MV-4-11 (cell line): ENCODE results near the gene ZNF786.
"Not testable (repeated sequence)": the region's sequence is repeated elsewhere in the genome, so short reads cannot be mapped to it uniquely, and the experiment has no call there.

Experiments used
- DNase-seq: peaks from one replicate; lab custom pipeline; 2025; lab: John Stamatoyannopoulos, UW

The ZNF786 gene, protein sequence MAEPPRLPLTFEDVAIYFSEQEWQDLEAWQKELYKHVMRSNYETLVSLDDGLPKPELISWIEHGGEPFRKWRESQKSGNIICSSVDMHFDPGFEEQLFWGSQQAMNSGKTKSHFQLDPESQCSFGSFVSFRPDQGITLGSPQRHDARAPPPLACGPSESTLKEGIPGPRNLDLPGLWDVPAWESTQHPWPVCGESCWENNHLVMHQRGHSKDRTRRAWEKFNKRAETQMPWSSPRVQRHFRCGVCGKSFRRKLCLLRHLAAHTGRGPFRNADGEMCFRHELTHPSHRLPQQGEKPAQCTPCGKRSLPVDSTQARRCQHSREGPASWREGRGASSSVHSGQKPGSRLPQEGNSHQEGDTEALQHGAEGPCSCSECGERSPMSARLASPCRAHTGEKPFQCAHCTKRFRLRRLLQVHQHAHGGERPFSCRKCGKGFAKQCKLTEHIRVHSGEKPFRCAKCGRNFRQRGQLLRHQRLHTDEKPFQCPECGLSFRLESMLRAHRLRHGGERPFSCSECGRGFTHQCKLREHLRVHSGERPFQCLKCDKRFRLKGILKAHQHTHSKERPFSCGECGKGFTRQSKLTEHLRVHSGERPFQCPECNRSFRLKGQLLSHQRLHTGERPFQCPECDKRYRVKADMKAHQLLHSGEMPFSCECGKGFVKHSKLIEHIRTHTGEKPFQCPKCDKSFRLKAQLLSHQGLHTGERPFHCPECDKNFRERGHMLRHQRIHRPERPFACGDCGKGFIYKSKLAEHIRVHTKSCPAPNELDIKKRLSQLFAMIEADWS

DNA sequence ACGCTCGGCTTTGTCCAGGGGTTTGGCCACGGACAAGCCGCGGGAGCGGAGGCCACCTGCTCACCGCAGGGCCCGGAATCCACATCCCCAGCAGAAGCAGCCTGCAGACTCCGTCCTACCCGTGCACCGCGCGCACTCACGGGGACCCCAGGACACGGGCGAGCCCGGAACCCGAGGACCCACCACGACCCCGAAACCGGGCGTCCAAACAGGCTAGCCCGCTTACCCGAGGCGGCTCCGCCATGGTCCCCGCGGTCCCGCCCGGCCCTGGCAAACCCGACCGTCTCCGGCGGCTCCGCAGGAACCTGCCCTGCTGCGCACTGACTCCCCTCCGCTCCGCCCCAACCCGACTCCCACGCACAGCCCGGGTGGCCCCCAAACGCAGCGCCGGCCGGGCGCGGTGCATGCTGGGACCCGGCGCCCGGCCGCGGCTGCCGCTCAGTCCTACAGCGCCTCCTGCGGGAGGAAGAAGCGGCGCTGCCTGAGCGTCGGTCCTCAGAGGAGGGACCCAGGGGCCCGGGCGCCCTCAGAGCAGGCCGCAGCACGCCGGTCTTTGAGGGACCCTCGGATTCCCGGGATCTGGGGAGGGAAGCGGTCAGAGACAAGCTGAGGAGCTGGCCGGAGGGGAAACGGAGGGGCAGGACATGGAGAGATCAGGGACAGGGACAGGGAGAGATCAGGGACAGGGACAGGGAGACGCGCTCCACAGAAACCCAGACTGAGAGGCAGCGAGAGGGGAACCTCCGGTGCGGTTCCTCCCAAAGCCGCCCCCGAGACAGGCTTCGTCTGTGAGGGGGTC is at the start of gene ZNF786:
Gene ZNF786, minus strand, starts transcription at position 322 of the 799 bp plus-strand sequence. Its CDS starts 78 bp downstream, at position 244.
- peak; percentile 82 for DNase-seq

DNA sequence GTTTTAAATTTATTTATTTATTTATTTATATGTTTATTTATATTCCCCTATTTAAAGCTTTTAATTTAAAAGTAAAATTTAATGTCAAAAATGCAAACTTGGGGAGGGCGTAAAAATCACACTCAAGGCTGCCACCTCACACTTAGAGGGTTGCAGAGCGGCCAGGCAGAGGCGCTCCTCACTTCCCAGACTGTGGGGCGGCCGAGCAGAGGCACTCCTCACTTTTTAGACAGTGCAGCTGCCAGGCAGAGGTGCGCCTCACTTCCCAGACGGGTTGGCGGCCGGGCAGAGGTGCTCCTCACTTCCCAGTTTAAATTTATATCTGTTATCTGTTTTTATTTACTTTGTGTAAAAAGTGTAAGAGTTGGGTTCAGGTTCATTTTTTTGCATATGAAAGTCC is 45.6 kb upstream of the ZNF786 start:
- no peak for DNase-seq

DNA sequence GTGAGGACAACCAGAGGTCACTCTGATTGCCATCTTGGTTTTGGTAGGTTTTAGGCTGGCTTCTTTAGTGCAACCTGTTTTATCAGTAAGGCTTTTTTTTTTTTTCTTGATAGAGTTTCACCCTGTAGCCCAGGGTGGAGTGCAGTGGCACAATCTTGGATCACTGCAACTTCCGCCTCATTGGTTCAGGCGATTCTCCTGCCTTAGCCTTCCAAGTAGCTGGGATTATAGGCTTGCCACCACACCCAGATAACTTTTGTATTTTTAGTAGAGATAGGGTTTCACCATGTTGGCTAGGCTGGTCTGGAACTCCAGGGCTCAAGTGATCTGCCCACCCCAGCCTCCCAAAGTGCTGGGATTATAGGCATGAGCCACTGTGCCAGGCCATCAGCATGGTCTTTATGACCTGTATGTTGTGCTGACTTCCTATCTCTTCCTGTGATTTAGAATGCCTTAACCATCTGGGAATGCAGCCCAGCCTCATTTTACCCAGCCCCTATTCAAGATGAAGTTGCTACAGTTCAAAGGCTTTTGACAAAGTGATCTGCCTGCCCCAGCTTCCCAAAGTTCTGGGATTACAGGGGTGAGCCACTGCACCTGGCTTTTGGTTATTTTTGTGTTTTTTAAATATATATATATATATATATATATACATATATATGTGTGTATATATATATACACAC is 42.7 kb upstream of the ZNF786 start:
- no peak for DNase-seq

DNA sequence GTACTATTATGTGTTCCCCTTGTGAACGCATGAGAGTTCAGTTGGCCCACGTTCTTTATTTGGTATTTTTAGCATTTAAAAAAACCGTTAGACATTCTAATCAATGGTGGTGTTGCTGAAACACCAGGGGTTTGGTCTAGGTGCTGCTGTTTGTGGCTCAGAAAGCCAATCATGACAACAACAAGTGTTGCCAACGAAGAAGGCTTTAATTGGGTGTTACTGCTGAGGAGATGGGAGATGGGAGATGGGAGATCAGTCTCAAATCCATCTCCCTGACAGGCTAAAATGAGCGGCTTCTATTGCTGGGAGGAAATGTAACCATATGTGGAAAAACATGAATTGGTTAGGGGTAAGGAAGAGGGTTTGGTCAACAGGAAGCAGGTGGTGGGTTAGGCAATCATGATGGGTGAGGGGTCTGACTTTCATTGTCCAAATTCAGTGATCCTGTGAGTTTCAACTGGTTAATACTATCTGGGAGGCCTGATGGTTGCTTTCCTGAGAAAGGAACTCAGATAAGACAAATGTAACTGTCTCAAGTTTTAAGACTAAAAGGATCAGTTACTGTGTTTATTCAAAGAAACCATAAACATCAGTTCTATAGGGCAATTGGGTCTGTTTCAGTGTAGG is 40.2 kb upstream of the ZNF786 start:
- DNase-seq: peak; percentile 30

DNA sequence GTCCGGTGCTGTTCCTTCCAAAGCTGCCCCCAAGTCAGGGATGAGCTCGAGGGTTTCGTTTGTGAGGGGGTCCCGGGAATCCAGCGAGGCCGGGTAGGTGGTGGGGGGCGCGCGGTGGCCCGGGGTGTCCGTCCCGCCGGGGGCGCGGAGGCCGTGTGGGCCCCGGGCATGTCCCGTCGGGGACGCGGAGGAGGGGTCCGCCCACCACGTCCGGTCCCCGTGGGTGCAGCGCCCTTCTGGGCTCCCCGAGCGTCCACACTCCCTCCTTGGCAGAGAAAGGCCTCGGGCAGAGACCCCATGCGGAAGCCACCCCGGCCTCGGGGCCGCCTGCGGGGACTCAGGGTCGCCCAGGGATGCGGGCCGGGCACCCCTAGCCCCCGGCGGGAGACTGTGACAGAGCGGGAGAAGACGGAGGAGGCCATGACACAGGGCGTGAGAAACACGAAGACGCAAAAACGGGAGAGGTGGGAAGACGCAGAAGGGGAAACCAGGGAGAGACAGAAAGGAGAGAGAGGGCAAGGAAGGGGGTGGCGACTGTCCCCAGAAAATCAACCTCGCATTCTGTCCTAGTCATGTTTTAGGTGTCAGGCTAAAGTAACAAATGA is 36.2 kb upstream of the ZNF786 start:
- DNase-seq: peak; percentile 44

DNA sequence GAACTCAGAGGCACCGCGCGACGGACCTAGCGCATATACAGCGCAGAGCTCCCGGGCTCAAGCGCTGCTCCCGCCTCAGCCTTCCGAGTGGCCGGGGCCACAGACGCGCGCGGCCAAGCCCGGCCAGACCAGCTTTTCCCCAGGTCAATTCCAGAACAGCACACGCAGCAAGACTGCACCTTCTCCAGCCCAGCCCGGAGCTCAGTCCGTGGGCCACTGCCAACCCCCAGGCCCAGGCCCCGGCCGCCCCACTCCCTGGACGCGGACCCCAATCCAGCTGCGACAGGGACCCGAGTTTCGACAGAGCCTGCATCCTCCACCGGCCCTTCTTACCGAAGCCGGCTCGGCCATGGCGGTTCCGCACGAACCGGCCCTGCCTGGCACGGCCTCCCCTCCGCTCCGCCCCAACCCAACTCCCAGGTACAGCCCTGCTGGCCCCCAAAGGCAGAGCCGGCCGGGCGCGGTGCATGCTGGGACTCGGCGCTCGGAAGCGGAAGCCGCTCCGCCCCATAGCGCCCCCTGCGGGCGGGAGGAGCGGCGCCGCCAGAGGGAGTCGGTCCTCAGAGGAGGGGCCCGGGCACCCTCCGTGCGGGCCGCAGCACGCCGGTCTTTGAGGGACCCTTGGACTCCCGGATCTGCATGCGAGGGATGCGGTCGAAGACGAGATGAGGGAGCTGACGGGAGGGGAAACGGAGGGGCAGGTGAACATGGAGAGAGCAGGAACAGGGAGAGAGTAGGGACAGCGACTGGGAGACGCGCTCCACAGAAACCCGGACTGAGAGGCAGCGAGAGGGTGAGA is 35.5 kb upstream of the ZNF786 start, which contains the start of gene ZNF425:
Gene ZNF425, minus strand, starts transcription at position 462 of the 799 bp plus-strand sequence. Its CDS starts 111 bp downstream, at position 351.
- peak; percentile 84 for DNase-seq

DNA sequence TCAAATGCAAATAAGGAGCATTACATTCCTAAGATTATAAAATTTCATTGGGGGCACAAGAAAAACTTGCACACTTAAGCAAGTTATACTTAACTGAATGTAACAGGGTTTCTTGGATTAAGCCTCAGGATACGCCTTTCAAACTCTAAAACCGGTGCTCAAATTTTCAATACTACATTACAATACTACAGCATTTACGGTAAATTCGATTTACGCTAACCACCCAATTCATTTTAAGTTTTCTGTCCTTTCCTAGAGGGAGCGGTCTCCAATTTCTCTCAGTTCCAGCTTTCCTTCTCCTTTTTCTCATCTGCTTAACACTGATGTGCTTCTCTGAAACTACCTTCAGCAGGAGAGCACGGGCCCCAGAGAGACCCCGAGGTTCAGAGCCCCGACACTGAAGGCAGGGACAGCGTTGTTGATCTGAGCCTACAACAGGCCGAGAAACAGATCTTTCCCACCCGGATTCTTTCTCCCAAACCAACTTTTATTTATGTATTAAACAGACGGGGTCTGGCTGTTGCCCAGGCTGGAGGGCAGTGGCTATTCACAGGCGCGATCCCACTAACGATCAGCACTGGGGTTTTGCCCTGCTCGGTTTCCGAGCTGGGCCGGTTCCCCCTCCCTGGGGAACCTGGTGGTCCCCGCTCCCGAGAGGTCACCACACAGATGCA is 34.8 kb upstream of the ZNF786 start:
- DNase-seq: peak; percentile 8

DNA sequence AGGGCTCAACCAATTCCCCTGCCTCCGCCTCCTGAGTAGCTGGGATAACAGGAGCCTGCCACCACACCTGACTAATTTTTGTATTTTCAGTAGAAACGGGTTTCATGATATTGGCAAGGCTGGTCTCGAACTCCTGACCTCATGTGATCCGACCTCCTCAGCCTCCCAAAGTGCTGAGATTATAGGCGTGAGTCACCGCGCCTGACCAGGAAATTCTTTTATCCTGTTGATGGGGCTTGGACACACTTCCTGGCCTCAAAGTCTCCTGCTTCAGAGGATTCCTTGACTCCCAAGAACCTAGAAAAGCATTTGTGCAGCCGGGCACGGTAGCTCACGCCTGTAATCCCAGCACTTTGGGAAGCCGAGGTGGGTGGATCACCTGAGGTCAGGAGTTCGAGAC is 19.5 kb upstream of the ZNF786 start:
- DNase-seq: no peak

DNA sequence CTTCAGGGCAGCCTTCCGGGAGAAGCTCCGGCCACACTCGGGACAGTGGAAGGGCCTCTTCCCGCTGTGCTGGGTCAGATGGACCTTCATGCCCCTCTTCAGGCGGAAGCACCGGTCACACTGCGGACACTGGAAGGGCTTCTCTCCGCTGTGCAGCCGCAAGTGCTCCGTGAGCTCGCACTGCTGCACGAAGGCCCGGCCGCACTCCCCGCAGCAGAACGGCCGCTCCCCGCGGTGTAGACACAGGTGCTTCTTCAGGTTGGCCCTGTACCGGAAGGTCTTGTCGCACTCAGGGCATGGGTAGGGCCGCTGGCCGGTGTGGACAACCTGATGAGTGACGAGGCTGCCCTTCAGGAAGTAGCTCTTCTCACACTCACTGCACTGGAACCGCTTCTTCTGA is 14.2 kb upstream of the ZNF786 start:
- DNase-seq: no peak

DNA sequence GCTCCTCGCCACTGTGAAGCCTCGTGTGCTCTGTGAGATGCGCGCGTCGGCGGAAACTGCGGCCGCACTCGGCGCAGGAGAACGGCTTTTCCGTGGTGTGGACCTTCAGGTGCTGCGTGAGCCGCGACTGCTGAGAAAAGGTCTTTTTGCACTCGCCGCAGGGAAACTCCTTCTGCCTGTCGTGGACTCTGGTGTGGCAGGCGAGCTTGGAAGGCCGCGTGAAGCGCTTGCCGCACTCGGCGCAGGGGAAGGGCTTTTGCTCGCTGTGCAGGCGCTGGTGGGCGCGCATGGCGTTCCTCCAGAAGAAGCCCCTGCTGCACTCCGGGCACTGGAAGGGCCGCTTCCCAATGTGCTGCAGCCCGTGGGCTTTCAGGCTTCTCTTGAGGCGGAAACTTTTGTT is 13.7 kb upstream of the ZNF786 start:
- DNase-seq: no peak

DNA sequence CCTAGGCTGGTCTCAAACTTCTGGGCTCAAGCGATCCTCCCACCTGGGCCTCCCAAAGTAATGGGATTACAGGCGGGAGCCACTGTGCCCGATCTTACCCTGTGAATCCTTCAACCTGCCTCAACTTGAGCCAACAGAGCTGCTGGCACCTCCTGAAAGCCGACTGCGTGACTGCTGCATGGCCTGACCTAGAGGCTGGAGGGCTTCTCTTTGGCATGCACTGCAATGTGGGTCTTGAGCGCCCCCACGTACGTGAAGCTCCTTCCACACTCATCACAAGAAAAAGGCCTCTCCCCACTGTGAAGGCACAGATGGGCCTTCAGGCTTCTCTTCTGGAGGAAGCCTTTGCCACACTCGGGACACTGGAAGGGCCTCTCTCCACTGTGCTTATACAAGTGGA is 12.9 kb upstream of the ZNF786 start:
- no peak for DNase-seq

DNA sequence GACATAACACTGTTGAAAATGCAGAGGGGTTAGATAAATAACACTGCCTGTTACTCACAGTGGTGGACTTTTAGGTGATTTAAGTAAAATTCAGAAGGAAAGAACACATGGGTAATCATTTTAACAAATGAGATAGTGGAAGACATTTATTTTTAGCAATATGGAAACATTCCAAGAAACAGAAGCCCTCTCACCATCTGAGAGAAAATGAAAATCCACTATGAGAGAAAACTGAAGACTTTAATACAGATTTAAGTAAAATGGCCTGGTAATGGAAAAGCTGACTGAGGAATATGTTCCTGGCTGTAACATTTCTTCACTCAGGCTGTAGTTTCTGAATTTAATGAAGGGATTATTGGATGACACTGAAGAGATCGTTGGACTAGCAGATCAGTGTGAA is 12.1 kb upstream of the ZNF786 start:
- DNase-seq: no peak

DNA sequence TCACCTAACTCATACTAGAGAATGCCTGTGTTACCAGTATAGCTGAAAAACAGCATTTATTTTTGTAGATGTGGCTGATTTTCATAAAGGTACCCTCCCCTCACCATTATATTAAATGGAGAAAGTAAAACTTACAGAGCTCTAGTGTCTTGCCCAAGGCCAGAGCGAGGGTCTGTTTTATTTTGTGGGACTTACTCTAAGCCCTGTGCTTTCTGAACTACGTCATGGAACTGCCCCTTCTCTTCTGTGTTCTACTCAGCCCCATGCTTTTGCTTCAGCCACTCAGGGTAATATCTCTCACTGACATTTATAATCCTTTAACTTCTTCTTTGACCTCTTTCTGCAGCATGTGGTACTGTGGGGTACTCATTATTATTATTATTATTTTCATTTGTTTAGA is 10.3 kb upstream of the ZNF786 start:
- DNase-seq: no peak

DNA sequence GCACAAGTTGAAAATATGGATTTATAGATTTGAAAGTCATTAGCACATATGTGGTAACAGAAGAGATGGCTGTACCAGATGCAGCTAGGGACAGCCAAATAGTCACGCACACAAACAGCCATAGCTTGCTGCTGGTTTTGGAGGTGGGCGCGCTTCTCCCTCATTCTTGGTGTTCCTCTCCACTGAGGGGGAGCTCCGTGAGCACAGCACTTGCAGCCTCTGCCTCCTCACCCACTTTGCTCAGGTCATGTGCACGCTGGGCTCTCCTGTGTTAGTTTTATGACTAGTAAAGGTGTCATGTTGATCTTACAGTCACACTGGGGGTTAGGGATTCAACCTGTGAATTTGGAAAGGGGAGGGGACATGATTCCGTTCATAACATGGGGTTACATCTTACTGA is 8.5 kb upstream of the ZNF786 start:
- DNase-seq: no peak

DNA sequence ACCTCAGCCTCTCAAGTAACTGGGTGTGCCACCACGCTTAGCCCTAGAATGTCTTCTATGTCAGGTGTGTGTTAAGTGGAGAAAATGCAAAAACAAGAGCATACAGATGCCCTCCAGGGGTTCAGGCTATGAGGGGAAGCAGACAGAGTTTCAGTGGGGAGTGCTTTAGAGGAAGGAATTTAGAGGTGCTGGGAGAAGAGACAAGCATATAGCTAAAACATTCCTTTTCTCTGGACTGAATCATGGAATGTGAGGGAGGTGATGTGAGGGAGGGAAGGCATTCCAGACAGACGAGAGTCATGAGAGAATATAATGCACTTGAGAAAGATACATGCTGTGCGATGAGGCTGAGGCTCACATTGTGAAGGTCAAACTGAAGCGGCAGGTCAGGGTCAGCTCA is 6.6 kb upstream of the ZNF786 start:
- no peak for DNase-seq

DNA sequence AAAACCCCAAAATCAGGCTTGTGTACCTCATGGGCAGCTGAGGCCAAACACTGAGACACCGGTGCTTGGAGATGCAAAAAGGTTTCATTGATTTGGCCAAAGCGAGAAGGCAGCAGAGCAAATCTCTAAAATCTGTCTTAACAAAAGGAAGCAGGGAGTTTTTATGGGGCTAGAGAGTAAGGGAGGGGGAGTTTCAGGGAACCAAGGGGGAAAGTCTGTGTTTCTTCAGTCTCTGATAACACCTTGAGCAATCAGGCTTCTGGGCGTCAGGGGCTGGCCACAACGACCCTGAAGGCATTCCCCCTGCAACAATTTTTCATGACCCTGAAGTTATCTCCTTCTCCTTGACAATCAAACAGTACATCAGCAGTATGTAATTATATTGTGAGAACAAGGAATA is 2.7 kb upstream of the ZNF786 start:
- no peak for DNase-seq

DNA sequence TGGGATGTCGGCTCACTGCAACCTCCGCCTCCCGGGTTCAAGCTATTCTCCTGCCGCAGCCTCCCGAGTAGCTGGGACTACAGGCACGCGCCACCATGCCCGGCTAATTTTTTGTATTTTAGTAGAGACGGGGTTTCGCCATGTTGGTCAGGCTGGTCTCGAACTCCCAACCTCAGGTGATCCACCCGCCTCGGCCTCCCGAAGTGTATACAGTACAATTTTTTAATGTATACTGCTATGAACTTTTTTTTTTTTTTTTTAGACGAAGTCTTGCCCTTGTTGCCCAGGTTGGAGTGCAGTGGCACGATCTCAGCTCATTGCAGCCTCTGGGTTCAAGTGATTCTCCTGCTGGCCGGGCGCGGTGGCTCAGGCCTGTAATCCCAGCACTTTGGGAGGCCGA is 1.7 kb upstream of the ZNF786 start:
- DNase-seq: not testable (repeated sequence)

DNA sequence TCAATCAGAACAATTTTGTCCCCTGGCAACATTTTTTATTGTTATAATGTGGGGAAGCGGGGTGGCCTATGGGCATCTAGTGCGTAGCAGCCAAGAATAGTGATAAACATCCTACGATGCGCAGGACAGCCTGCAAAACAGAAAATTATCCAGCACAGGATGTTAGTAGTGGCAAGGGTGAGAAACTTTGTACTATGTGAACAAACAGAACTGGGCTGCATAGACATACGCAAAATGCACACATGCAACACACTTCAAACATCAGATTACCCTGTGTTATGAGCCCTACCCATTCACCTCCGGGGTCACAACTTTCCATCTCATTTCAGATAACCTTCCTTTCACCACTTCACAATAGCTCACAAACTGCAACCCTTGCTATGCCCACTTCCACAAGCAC is 3.1 kb downstream of the ZNF786 start:
- DNase-seq: no peak

DNA sequence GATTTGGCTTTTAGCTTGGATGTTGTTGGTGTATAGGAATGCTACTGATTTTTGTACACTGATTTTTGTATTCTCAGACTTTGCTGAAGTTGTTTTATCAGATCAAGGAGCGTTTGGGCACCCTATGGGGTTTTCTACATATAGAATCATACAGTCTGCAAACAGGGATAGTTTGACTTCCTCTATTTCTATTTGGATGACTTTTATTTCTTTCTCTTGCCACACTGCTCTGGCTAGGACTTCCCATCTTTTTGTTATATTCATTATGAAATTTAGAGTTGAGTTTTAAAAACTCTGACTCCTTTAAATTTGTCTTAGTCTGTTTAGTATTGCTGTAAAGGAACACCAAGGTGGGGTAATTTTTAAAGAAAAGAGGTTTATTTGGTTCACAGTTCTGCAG is 4.7 kb downstream of the ZNF786 start:
- DNase-seq: peak; percentile 39

DNA sequence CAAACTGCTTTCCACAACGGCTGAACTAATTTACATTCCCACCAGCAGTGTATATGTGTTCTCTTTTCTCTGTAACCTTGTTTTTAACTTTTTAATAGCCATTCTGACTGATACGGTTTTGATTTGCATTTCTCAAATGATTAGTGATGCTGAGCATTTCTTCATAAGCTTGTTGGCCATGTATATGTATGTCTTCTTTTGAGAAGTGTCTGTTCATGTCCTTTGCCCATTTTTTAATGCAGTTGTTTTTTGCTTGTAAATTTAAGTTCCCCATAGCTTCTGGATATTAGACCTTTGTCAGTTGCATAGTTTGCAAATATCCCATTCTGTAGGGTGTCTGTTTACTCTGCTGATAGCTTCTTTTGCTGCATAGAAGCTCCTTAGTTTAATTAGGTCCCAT is 6.1 kb downstream of the ZNF786 start:
- no peak for DNase-seq
